Measurements from ENCODE around the gene STK39. TPM values are rescaled to one million over a fixed set of nuclear protein-coding genes. Genes with fewer than 3 reads are reported as not detected.

The STK39 gene
- total RNA-seq, 1 donor from 2014 or later = 31.9 TPM

GRCh38 chr2:167924556-167924955, 322.8 kb downstream of the STK39 start:
- Mint-ChIP-seq H3K27me3 (ENCODE audit: low read depth) (no peaks in the 10 kb centered on the region), H3K36me3 (ENCODE audit: low read depth) (no peaks in the 10 kb centered on the region), H3K9me3 (ENCODE audit: low read depth) (no peaks in the 10 kb centered on the region), H3K27ac (ENCODE audit: unreplicated experiment) (no peak overlapping the region), H3K4me3 (ENCODE audit: unreplicated experiment) (no peak overlapping the region), H3K4me1 (ENCODE audit: low read depth) (no peaks in the 10 kb centered on the region)
- no peak for DNase-seq (ENCODE audit: low spot score)
- no peak for TF ChIP-seq CTCF (IDR thresholded peaks at IDR 0.05)

DNA sequence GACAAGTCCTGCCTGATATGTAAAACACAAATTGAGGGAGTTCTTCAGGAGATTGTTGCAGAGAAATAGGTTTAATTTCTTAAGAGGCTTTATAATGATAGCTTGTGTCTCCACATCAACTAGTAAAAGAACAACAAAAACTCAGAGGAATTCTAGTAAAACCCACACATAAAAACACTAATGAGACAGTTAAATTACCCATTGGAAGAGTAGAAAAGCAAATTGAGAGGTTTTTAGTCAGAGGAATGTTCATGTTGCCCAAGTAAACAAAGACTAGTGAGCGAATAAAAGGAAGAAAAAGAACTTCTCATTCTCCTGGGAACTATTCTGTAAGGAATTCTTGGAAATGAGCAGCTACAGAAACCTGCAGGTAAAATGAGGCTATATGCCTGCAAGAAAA, 330.6 kb downstream of the STK39 start:
- H3K36me3 Mint-ChIP-seq (ENCODE audit: low read depth) = peaks cover 1% of the 10 kb centered on the region
- no peak for TF ChIP-seq CTCF (IDR thresholded peaks at IDR 0.05)
- H3K27me3 Mint-ChIP-seq (ENCODE audit: low read depth) = no peaks in the 10 kb centered on the region
- H3K27ac Mint-ChIP-seq (ENCODE audit: unreplicated experiment) = no peak overlapping the region
- H3K9me3 Mint-ChIP-seq (ENCODE audit: low read depth) = no peaks in the 10 kb centered on the region
- no peaks in the 10 kb centered on the region for H3K4me1 Mint-ChIP-seq (ENCODE audit: low read depth)
- no peak overlapping the region for H3K4me3 Mint-ChIP-seq (ENCODE audit: unreplicated experiment)
- DNase-seq (ENCODE audit: low spot score) = no peak

GRCh38 chr2:167914969-167915368, 332.4 kb downstream of the STK39 start:
- no peaks in the 10 kb centered on the region for H3K9me3 Mint-ChIP-seq (ENCODE audit: low read depth)
- DNase-seq (ENCODE audit: low spot score) = no peak
- no peaks in the 10 kb centered on the region for H3K27me3 Mint-ChIP-seq (ENCODE audit: low read depth)
- no peaks in the 10 kb centered on the region for H3K4me1 Mint-ChIP-seq (ENCODE audit: low read depth)
- H3K4me3 Mint-ChIP-seq (ENCODE audit: unreplicated experiment) = no peak overlapping the region
- no peak for TF ChIP-seq CTCF (IDR thresholded peaks at IDR 0.05)
- peaks cover 1% of the 10 kb centered on the region for H3K36me3 Mint-ChIP-seq (ENCODE audit: low read depth)
- no peak overlapping the region for H3K27ac Mint-ChIP-seq (ENCODE audit: unreplicated experiment)

DNA sequence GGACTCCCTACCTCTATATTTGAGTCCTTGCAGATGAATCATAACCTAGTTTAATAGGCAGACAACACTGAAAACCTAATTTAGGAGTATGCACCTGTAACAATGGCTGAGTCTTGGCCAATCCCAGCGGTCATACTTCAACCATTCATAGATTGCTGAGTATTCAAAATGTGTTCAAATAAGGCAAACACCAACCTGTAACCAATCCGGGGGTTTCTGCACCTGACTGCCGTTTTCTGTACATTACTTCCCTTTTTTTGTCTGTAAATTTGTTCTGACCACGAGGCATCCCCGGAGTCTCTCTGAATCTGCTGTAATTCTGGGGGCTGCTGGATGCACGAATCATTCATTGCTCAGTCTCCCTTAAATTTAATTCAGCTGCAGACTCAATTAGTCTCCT, 338.6 kb downstream of the STK39 start:
- no peak for TF ChIP-seq CTCF (IDR thresholded peaks at IDR 0.05)
- Mint-ChIP-seq H3K27me3 (ENCODE audit: low read depth) (peaks cover 14% of the 10 kb centered on the region), H3K9me3 (ENCODE audit: low read depth) (no peaks in the 10 kb centered on the region), H3K27ac (ENCODE audit: unreplicated experiment) (no peak overlapping the region), H3K4me3 (ENCODE audit: unreplicated experiment) (no peak overlapping the region), H3K36me3 (ENCODE audit: low read depth) (no peaks in the 10 kb centered on the region), H3K4me1 (ENCODE audit: low read depth) (no peaks in the 10 kb centered on the region)
- DNase-seq (ENCODE audit: low spot score) = no peak

DNA sequence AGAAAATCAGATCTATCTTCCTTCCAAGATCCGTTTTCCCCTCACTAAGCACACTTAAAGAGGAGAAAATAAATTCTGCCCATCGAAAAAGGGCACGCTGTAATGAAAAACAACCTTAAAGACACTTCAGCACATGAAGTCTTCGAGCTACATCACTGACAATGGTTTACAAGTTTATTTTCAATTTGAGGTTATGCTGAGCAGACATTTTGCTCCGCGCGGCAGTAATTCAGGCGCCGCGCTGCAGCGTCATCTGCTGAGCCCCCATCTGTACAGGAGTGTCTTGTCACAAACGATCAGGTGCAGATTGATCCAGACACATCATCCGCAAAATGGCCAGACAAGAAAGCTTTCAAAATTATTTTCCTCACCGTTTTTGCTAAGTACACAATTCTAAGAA, 341.7 kb downstream of the STK39 start:
- Mint-ChIP-seq H3K9me3 (ENCODE audit: low read depth) (no peaks in the 10 kb centered on the region), H3K27ac (ENCODE audit: unreplicated experiment) (no peak overlapping the region), H3K4me3 (ENCODE audit: unreplicated experiment) (no peak overlapping the region), H3K36me3 (ENCODE audit: low read depth) (no peaks in the 10 kb centered on the region), H3K27me3 (ENCODE audit: low read depth) (peaks cover 14% of the 10 kb centered on the region), H3K4me1 (ENCODE audit: low read depth) (no peaks in the 10 kb centered on the region)
- no peak for TF ChIP-seq CTCF (IDR thresholded peaks at IDR 0.05)
- DNase-seq (ENCODE audit: low spot score) = no peak

Other genes with a start within 250 kb of the STK39 start
- gene CERS6, start 208.7 kb upstream of the STK39 start, total RNA-seq = 29.8 to 45.9 TPM (median 30.8 TPM) in 3 replicates

Data from chondrocyte (in vitro differentiated cells).